ENCODE data around the gene MSGN1.

Gene MSGN1

DNA sequence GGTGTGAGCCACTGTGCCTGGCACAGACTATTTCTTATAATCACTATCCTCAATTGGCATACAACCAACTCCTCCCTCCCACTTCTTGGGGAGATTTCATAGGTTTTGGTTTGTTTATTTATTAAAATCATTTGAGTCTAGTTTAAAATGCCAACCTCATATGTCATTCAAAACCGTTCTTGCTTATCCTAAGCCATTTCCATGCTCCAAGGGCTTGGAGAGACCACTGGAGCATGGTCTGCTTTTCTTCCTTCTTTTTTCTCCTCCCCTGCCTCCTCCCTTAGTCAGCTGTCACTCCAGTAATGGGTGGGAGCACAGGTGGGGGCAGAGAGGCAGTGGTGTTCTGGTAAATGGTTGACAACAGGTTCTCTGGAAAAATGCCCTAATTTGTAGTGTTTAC is 41.8 kb downstream of the MSGN1 start:
- H3K4me3 ChIP-seq (ENCODE audit: control insufficient read depth in 1 of 7, extremely low read depth in 1 of 7, insufficient read depth in 4 of 7, low read depth in 2 of 7, low read length in 6 of 7) = no peak overlapping the region
- ChIA-PET CTCF (no interaction called here), POLR2A (no interaction called here)
- WGBS (ENCODE audit: insufficient coverage) = no CpG with 5 or more reads among the region's 1 CpG
- H3K27me3 ChIP-seq (replicated peaks in 2 of 5; ENCODE audit: control insufficient read depth in 4 of 5, insufficient read depth in 5 of 5, low read length in 4 of 5) = peaks cover 0 to 24% (median 7%) of the 10 kb centered on the region in 5 experiments
- H3K27ac ChIP-seq (ENCODE audit: insufficient read depth in 1 of 2, low read depth in 1 of 2, low read length in 2 of 2, poor library complexity in 1 of 2, severe bottlenecking in 2 of 2) = no peak overlapping the region
- no peaks in the 10 kb centered on the region for H3K9me3 ChIP-seq (ENCODE audit: control extremely low read depth in 1 of 5, control insufficient read depth in 4 of 5, insufficient read depth in 2 of 5, low read depth in 1 of 5, low read length in 4 of 5)
- H3K4me1 ChIP-seq (ENCODE audit: control extremely low read depth in 1 of 4, control insufficient read depth in 4 of 4, insufficient read depth in 4 of 4, low read length in 3 of 4) = no peaks in the 10 kb centered on the region
- H3K36me3 ChIP-seq (ENCODE audit: control insufficient read depth in 4 of 4, insufficient read depth in 4 of 4, low read length in 3 of 4) = no peaks in the 10 kb centered on the region
- no peak for DNase-seq

DNA sequence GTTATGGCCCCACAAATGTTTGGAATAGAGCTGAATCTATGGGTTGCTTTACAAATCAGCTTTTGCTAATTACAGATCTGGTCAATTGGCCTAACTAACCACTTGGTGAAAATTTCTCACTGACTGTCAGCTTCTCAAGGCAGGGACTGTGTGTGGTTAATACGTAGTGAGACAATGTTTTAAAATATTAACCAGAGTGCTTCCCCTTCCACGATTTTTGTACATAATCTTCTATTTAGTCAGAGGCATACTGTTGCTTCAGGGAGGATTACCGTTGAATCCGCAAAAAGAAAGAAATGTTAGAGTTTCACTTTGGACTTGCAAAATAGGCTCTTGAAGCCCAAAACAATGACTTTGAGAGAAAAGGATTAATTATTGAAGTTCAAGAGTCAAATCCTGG is 47.3 kb downstream of the MSGN1 start:
- 92% methylated on average over 3 of the region's 4 CpGs for WGBS (ENCODE audit: insufficient coverage)
- Histone ChIP-seq H3K4me1 (ENCODE audit: control extremely low read depth in 1 of 4, control insufficient read depth in 4 of 4, insufficient read depth in 4 of 4, low read length in 3 of 4) (no peaks in the 10 kb centered on the region), H3K27ac (ENCODE audit: insufficient read depth in 1 of 2, low read depth in 1 of 2, low read length in 2 of 2, poor library complexity in 1 of 2, severe bottlenecking in 2 of 2) (no peak overlapping the region), H3K27me3 (replicated peaks in 2 of 5; ENCODE audit: control insufficient read depth in 4 of 5, insufficient read depth in 5 of 5, low read length in 4 of 5) (peaks cover 0 to 4% (median 0%) of the 10 kb centered on the region in 5 experiments), H3K9me3 (ENCODE audit: control extremely low read depth in 1 of 5, control insufficient read depth in 4 of 5, insufficient read depth in 2 of 5, low read depth in 1 of 5, low read length in 4 of 5) (no peaks in the 10 kb centered on the region), H3K36me3 (ENCODE audit: control insufficient read depth in 4 of 4, insufficient read depth in 4 of 4, low read length in 3 of 4) (no peaks in the 10 kb centered on the region), H3K4me3 (ENCODE audit: control insufficient read depth in 1 of 7, extremely low read depth in 1 of 7, insufficient read depth in 4 of 7, low read depth in 2 of 7, low read length in 6 of 7) (no peak overlapping the region)
- POLR2A ChIA-PET = no interaction called here
- CTCF ChIA-PET = no interaction called here
- DNase-seq = no peak

DNA sequence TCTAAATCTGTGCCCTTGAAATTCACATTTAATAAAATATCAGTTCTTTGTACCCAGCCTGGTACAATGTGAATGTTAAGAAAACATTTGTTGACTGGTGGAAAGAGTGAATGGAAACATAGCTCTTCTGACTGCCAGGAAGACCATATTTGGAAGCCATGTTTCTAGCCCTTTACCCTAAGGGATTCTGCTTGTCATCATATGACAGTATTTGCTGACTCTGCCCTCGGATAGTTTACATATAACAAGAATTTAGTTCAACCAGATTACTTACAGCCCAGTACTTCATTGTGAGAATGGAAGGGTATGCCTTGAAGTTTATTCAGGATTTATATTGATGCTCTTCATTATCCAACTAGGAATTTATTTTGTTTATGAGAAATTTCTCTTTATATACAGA is 48.4 kb downstream of the MSGN1 start:
- Histone ChIP-seq H3K36me3 (ENCODE audit: control insufficient read depth in 4 of 4, insufficient read depth in 4 of 4, low read length in 3 of 4) (no peaks in the 10 kb centered on the region), H3K4me3 (ENCODE audit: control insufficient read depth in 1 of 7, extremely low read depth in 1 of 7, insufficient read depth in 4 of 7, low read depth in 2 of 7, low read length in 6 of 7) (no peak overlapping the region), H3K27me3 (replicated peaks in 2 of 5; ENCODE audit: control insufficient read depth in 4 of 5, insufficient read depth in 5 of 5, low read length in 4 of 5) (peaks cover 0 to 3% (median 2%) of the 10 kb centered on the region in 5 experiments), H3K4me1 (ENCODE audit: control extremely low read depth in 1 of 4, control insufficient read depth in 4 of 4, insufficient read depth in 4 of 4, low read length in 3 of 4) (no peaks in the 10 kb centered on the region), H3K27ac (ENCODE audit: insufficient read depth in 1 of 2, low read depth in 1 of 2, low read length in 2 of 2, poor library complexity in 1 of 2, severe bottlenecking in 2 of 2) (no peak overlapping the region), H3K9me3 (ENCODE audit: control extremely low read depth in 1 of 5, control insufficient read depth in 4 of 5, insufficient read depth in 2 of 5, low read depth in 1 of 5, low read length in 4 of 5) (no peaks in the 10 kb centered on the region)
- WGBS (ENCODE audit: insufficient coverage) = no CpG with 5 or more reads among the region's 1 CpG
- ChIA-PET CTCF (no interaction called here), POLR2A (no interaction called here)
- no peak for DNase-seq

DNA sequence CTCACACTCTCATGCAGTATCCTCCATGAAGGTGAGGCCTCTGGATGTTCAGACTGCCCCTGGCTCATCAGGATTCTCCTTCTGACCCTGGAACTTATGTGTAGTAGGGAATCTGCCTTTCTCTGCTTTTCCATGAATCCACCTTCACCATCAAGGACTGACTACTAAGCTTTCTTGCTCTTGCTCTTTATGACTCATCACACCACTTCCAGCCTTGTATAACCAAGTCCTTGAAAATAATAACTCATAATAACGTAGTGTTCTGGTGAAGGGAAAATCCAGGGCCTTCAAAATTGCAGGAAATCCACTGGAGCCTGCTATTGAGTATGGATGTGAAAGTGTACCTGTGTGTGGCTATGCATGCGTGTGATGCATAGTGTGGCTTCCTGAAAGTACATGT is 50.9 kb downstream of the MSGN1 start:
- Histone ChIP-seq H3K27ac (ENCODE audit: insufficient read depth in 1 of 2, low read depth in 1 of 2, low read length in 2 of 2, poor library complexity in 1 of 2, severe bottlenecking in 2 of 2) (no peak overlapping the region), H3K4me3 (ENCODE audit: control insufficient read depth in 1 of 7, extremely low read depth in 1 of 7, insufficient read depth in 4 of 7, low read depth in 2 of 7, low read length in 6 of 7) (no peak overlapping the region), H3K4me1 (ENCODE audit: control extremely low read depth in 1 of 4, control insufficient read depth in 4 of 4, insufficient read depth in 4 of 4, low read length in 3 of 4) (no peaks in the 10 kb centered on the region), H3K9me3 (ENCODE audit: control extremely low read depth in 1 of 5, control insufficient read depth in 4 of 5, insufficient read depth in 2 of 5, low read depth in 1 of 5, low read length in 4 of 5) (no peaks in the 10 kb centered on the region), H3K36me3 (ENCODE audit: control insufficient read depth in 4 of 4, insufficient read depth in 4 of 4, low read length in 3 of 4) (no peaks in the 10 kb centered on the region), H3K27me3 (replicated peaks in 2 of 5; ENCODE audit: control insufficient read depth in 4 of 5, insufficient read depth in 5 of 5, low read length in 4 of 5) (peaks cover 0 to 4% (median 2%) of the 10 kb centered on the region in 5 experiments)
- ChIA-PET CTCF (interaction anchor here (0.8 to 1.2 kb wide), 2 partner anchors 8 to 13 kb away, joined by 4 read pairs; no protein-coding TSS in a partner anchor), POLR2A (no interaction called here)
- DNase-seq = no peak
- 70% methylated on average over 2 of the region's 2 CpGs for WGBS (ENCODE audit: insufficient coverage)

Data from common myeloid progenitor, CD34-positive (primary cell).